Karpas-422 (cell line): ENCODE data around the gene SPESP1. TPM values are rescaled to one million over a fixed set of nuclear protein-coding genes. Genes with fewer than 3 reads are reported as not detected.

Source experiments
- DNase-seq: peaks from one replicate; pipeline ENCODE4 v3.0.0-alpha.2; 2015
- H2AFZ ChIP-seq: fragments of 200-600 bp; sonication (generic); 2 replicates; pipeline ENCODE4 v1.6.1; 2014; ENCODE audit warnings: antibody characterized with exemption, low read length, mixed read lengths
- H3K27ac ChIP-seq: fragments of 200-600 bp; sonication (generic); 2 replicates; pipeline ENCODE4 v1.5.1; 2014; ENCODE audit warnings: mild to moderate bottlenecking, low read length, moderate library complexity
- H3K27me3 ChIP-seq: fragments of 200-600 bp; sonication (generic); 2 replicates; pipeline ENCODE4 v1.6.1; 2014; ENCODE audit warnings: low read length, mixed read lengths
- H3K36me3 ChIP-seq: fragments of 200-600 bp; sonication (generic); 2 replicates; pipeline ENCODE4 v1.6.1; 2014; ENCODE audit warnings: low read length, mixed read lengths; ENCODE audit not compliant: insufficient read depth
- H3K4me1 ChIP-seq: fragments of 200-600 bp; sonication (generic); 2 replicates; pipeline ENCODE4 v1.6.1; 2014; ENCODE audit warnings: mild to moderate bottlenecking, low read length, mixed read lengths
- H3K4me2 ChIP-seq: fragments of 200-600 bp; sonication (generic); 2 replicates; pipeline ENCODE4 v1.6.1; 2014; ENCODE audit warnings: low read length, low read depth, mild to moderate bottlenecking; ENCODE audit not compliant: poor library complexity, severe bottlenecking
- H3K4me3 ChIP-seq: fragments of 200-600 bp; sonication (generic); 2 replicates; pipeline ENCODE4 v1.5.1; 2014; ENCODE audit warnings: mild to moderate bottlenecking, antibody characterized with exemption, low read length, mixed read lengths
- H3K79me2 ChIP-seq: fragments of 200-600 bp; sonication (generic); 2 replicates; pipeline ENCODE4 v1.6.1; 2014; ENCODE audit warnings: mild to moderate bottlenecking, low read length, mixed read lengths
- H3K9ac ChIP-seq: fragments of 200-600 bp; sonication (generic); 2 replicates; pipeline ENCODE4 v1.6.0; 2014; ENCODE audit warnings: low read length
- H3K9me2 ChIP-seq: fragments of 200-600 bp; sonication (generic), shearing (Covaris generic); replicated peaks from 2 replicates; pipeline ENCODE4 v1.6.0; 2014; ENCODE audit warnings: mild to moderate bottlenecking, low read length, moderate library complexity; ENCODE audit not compliant: insufficient read depth
- H3K9me3 ChIP-seq: fragments of 300-700, 200-600 bp; sonication (generic); 2 replicates; pipeline ENCODE4 v1.6.1; 2014; ENCODE audit warnings: low read length, mixed read lengths
- H4K20me1 ChIP-seq: fragments of 200-600 bp; sonication (generic); 2 replicates; pipeline ENCODE4 v1.6.1; 2014; ENCODE audit warnings: mild to moderate bottlenecking, antibody characterized with exemption, low read length, low read depth; ENCODE audit not compliant: insufficient read depth
- total RNA-seq: library from RNA; depleted of rRNA; stranded (reverse); fragments of >200 nt; shearing (Covaris generic); gene quantifications from 2 replicates; pipeline ENCODE4 v1.2.3, GENCODE V29; 2014; ENCODE audit warnings: low replicate concordance

Gene SPESP1
- total RNA-seq, 1 experiment from 2014 or later: not detected

GRCh38 chr15:68900027-68900426 is 30.3 kb upstream of the SPESP1 start:
- H3K36me3 ChIP-seq: no peaks in the 10 kb centered on the region
- no peaks in the 10 kb centered on the region for H3K27me3 ChIP-seq
- H3K27ac ChIP-seq: no peak overlapping the region
- H3K4me3 ChIP-seq: no peak overlapping the region
- no peak overlapping the region for H2AFZ ChIP-seq
- H3K9ac ChIP-seq: no peak overlapping the region
- DNase-seq: no peak
- H3K9me3 ChIP-seq: no peaks in the 10 kb centered on the region
- no peaks in the 10 kb centered on the region for H3K4me1 ChIP-seq
- H3K4me2 ChIP-seq: no peak overlapping the region
- H3K9me2 ChIP-seq: no peaks in the 10 kb centered on the region
- H3K79me2 ChIP-seq: no peaks in the 10 kb centered on the region
- H4K20me1 ChIP-seq: no peaks in the 10 kb centered on the region

- no peak for DNase-seq
- Histone ChIP-seq H3K9ac (no peak overlapping the region), H3K36me3 (no peaks in the 10 kb centered on the region), H3K4me3 (no peak overlapping the region), H3K4me2 (no peak overlapping the region), H3K79me2 (no peaks in the 10 kb centered on the region), H3K9me2 (no peaks in the 10 kb centered on the region), H4K20me1 (no peaks in the 10 kb centered on the region), H2AFZ (no peak overlapping the region), H3K4me1 (no peaks in the 10 kb centered on the region), H3K27me3 (0 out of 2 replicates have a peak, but pooled peaks cover 3% of the 10 kb centered on the region), H3K27ac (no peak overlapping the region), H3K9me3 (no peaks in the 10 kb centered on the region)
These were observed 22.9 kb upstream of the SPESP1 start for GRCh38 chr15:68907396-68907923.

- H3K4me2 ChIP-seq: no peak overlapping the region
- H3K9me3 ChIP-seq: no peaks in the 10 kb centered on the region
- no peaks in the 10 kb centered on the region for H3K4me1 ChIP-seq
- no peak overlapping the region for H3K9ac ChIP-seq
- no peaks in the 10 kb centered on the region for H3K9me2 ChIP-seq
- no peaks in the 10 kb centered on the region for H4K20me1 ChIP-seq
- H3K27ac ChIP-seq: no peak overlapping the region
- no peaks in the 10 kb centered on the region for H3K79me2 ChIP-seq
- H3K27me3 ChIP-seq: 0 out of 2 replicates have a peak, but pooled peaks cover 3% of the 10 kb centered on the region
- no peak overlapping the region for H2AFZ ChIP-seq
- H3K4me3 ChIP-seq: no peak overlapping the region
- DNase-seq: no peak
- no peaks in the 10 kb centered on the region for H3K36me3 ChIP-seq
These were observed 20.7 kb upstream of the SPESP1 start for GRCh38 chr15:68909601-68910100.

- Histone ChIP-seq H3K9me2 (no peaks in the 10 kb centered on the region), H3K4me2 (no peak overlapping the region), H3K79me2 (no peaks in the 10 kb centered on the region), H2AFZ (no peak overlapping the region), H3K4me3 (no peak overlapping the region), H3K9me3 (no peaks in the 10 kb centered on the region), H4K20me1 (no peaks in the 10 kb centered on the region), H3K27ac (no peak overlapping the region), H3K36me3 (no peaks in the 10 kb centered on the region), H3K9ac (no peak overlapping the region), H3K27me3 (0 out of 2 replicates have a peak, but pooled peaks cover 3% of the 10 kb centered on the region), H3K4me1 (no peaks in the 10 kb centered on the region)
- no peak for DNase-seq
These were observed 20.0 kb upstream of the SPESP1 start for GRCh38 chr15:68910341-68910740.

GRCh38 chr15:68910816-68911215 is 19.5 kb upstream of the SPESP1 start:
- 0 out of 2 replicates have a peak, but pooled peaks cover 5% of the 10 kb centered on the region for H3K27me3 ChIP-seq
- H3K4me2 ChIP-seq: no peak overlapping the region
- no peaks in the 10 kb centered on the region for H3K79me2 ChIP-seq
- no peak overlapping the region for H3K27ac ChIP-seq
- no peak overlapping the region for H2AFZ ChIP-seq
- DNase-seq: no peak
- no peak overlapping the region for H3K9ac ChIP-seq
- no peaks in the 10 kb centered on the region for H3K9me3 ChIP-seq
- no peaks in the 10 kb centered on the region for H4K20me1 ChIP-seq
- H3K36me3 ChIP-seq: no peaks in the 10 kb centered on the region
- H3K9me2 ChIP-seq: no peaks in the 10 kb centered on the region
- no peaks in the 10 kb centered on the region for H3K4me1 ChIP-seq
- H3K4me3 ChIP-seq: no peak overlapping the region

GRCh38 chr15:68921926-68922325 is 8.4 kb upstream of the SPESP1 start:
- Histone ChIP-seq H2AFZ (no peak overlapping the region), H3K4me3 (no peak overlapping the region), H3K9ac (no peak overlapping the region), H3K9me3 (no peaks in the 10 kb centered on the region), H3K4me2 (no peak overlapping the region), H3K9me2 (no peaks in the 10 kb centered on the region), H3K36me3 (no peaks in the 10 kb centered on the region), H3K79me2 (no peaks in the 10 kb centered on the region), H3K27me3 (no peaks in the 10 kb centered on the region), H3K27ac (no peak overlapping the region), H3K4me1 (peaks cover 14% of the 10 kb centered on the region), H4K20me1 (no peaks in the 10 kb centered on the region)
- DNase-seq: no peak

GRCh38 chr15:68924866-68925560 is 5.3 kb upstream of the SPESP1 start:
- H3K27ac ChIP-seq: no peak overlapping the region
- H4K20me1 ChIP-seq: no peaks in the 10 kb centered on the region
- H3K9me3 ChIP-seq: no peaks in the 10 kb centered on the region
- H3K9me2 ChIP-seq: no peaks in the 10 kb centered on the region
- H3K4me1 ChIP-seq: peaks cover 14% of the 10 kb centered on the region
- H3K27me3 ChIP-seq: no peaks in the 10 kb centered on the region
- H3K36me3 ChIP-seq: no peaks in the 10 kb centered on the region
- peak overlapping the region; percentile 8 for H3K4me2 ChIP-seq
- no peak overlapping the region for H3K4me3 ChIP-seq
- no peak overlapping the region for H3K9ac ChIP-seq
- DNase-seq: peak; percentile 91
- H3K79me2 ChIP-seq: no peaks in the 10 kb centered on the region
- H2AFZ ChIP-seq: no peak overlapping the region

GRCh38 chr15:68933001-68933400 is 2.7 kb downstream of the SPESP1 start:
- no peaks in the 10 kb centered on the region for H3K4me1 ChIP-seq
- H3K27ac ChIP-seq: no peak overlapping the region
- H3K79me2 ChIP-seq: no peaks in the 10 kb centered on the region
- no peak overlapping the region for H2AFZ ChIP-seq
- no peak overlapping the region for H3K4me3 ChIP-seq
- no peak overlapping the region for H3K9ac ChIP-seq
- no peaks in the 10 kb centered on the region for H3K27me3 ChIP-seq
- H3K36me3 ChIP-seq: no peaks in the 10 kb centered on the region
- H4K20me1 ChIP-seq: no peaks in the 10 kb centered on the region
- DNase-seq: no peak
- no peaks in the 10 kb centered on the region for H3K9me2 ChIP-seq
- H3K9me3 ChIP-seq: no peaks in the 10 kb centered on the region
- no peak overlapping the region for H3K4me2 ChIP-seq
